Measurements from ENCODE around the gene CROCC. TPM values are rescaled to one million over a fixed set of nuclear protein-coding genes. Genes with fewer than 3 reads are reported as not detected.

Gene CROCC
- total RNA-seq, 1 donor from 2014 or later, result 33.0 TPM

GRCh38 chr1:16982902-16983301 lies 61.2 kb downstream of the CROCC start:
- no peak for DNase-seq (ENCODE audit: low spot score)

- no peak for DNase-seq (ENCODE audit: low spot score)
Measured at GRCh38 chr1:16983649-16984048, 61.9 kb downstream of the CROCC start.

GRCh38 chr1:16984717-16985116 lies 63.0 kb downstream of the CROCC start:
- DNase-seq (ENCODE audit: low spot score), result peak; percentile 66

GRCh38 chr1:16986113-16986512 lies 64.4 kb downstream of the CROCC start:
- DNase-seq (ENCODE audit: low spot score), result no peak

- no peak for DNase-seq (ENCODE audit: low spot score)
Measured at GRCh38 chr1:16986560-16986959, 64.8 kb downstream of the CROCC start.

GRCh38 chr1:16986962-16987361 lies 65.2 kb downstream of the CROCC start:
- no peak for DNase-seq (ENCODE audit: low spot score)

- no peak for DNase-seq (ENCODE audit: low spot score)
Measured at GRCh38 chr1:16988210-16988609, 66.5 kb downstream of the CROCC start.

- DNase-seq (ENCODE audit: low spot score), result no peak
Measured at GRCh38 chr1:16989676-16990391, 68.1 kb downstream of the CROCC start.

GRCh38 chr1:16991571-16991970 lies 69.8 kb downstream of the CROCC start:
- DNase-seq (ENCODE audit: low spot score), result no peak

- DNase-seq (ENCODE audit: low spot score), result no peak
Measured at GRCh38 chr1:16992102-16992501, 70.4 kb downstream of the CROCC start.

GRCh38 chr1:16992675-16993074 lies 70.9 kb downstream of the CROCC start:
- no peak for DNase-seq (ENCODE audit: low spot score)

- no peak for DNase-seq (ENCODE audit: low spot score)
Measured at GRCh38 chr1:16993521-16994038, 71.8 kb downstream of the CROCC start.

- no peak for DNase-seq (ENCODE audit: low spot score)
Measured at GRCh38 chr1:16996845-16997244, 75.1 kb downstream of the CROCC start.

GRCh38 chr1:16998589-16998988 lies 76.9 kb downstream of the CROCC start:
- no peak for DNase-seq (ENCODE audit: low spot score)

- DNase-seq (ENCODE audit: low spot score), result no peak
Measured at GRCh38 chr1:16999863-17000262, 78.1 kb downstream of the CROCC start.

GRCh38 chr1:17001760-17002523 lies 80.2 kb downstream of the CROCC start:
- DNase-seq (ENCODE audit: low spot score), result no peak

- DNase-seq (ENCODE audit: low spot score), result no peak
Measured at GRCh38 chr1:17002524-17002902, 80.8 kb downstream of the CROCC start.

GRCh38 chr1:17004466-17005364 lies 83.0 kb downstream of the CROCC start:
- DNase-seq (ENCODE audit: low spot score), result no peak

GRCh38 chr1:17005365-17005740 lies 83.6 kb downstream of the CROCC start:
- DNase-seq (ENCODE audit: low spot score), result no peak

GRCh38 chr1:17007121-17007520 lies 85.4 kb downstream of the CROCC start:
- no peak for DNase-seq (ENCODE audit: low spot score)

GRCh38 chr1:17008208-17008855 lies 86.6 kb downstream of the CROCC start:
- DNase-seq (ENCODE audit: low spot score), result no peak

- DNase-seq (ENCODE audit: low spot score), result no peak
Measured at GRCh38 chr1:17009706-17010105, 88.0 kb downstream of the CROCC start.
